Activated CD4-positive, alpha-beta memory T cell treated with anti-CD3 and anti-CD28 coated beads, Interleukin-2, amount 10 ng/mL, durations not matched to agents 7 days and 5 days (primary cell): ENCODE measurements around the gene PCMT1. TPM values are rescaled to one million over a fixed set of nuclear protein-coding genes. Genes with fewer than 3 reads are reported as not detected.

Source experiments
- total RNA-seq, 2 experiments: library from RNA; stranded (reverse); gene quantifications; one replicate each; pipeline ENCODE4 v1.2.3, GENCODE V29; 2021

PCMT1 gene
- total RNA-seq, 2 experiments from 2014 or later: 98.0 to 102 TPM

Other genes with a start within 250 kb of the PCMT1 start
- 10 to 100 TPM; 17.0 to 18.3 TPM for gene PPIL4, start 203.7 kb upstream of the PCMT1 start, total RNA-seq
- gene GINM1, start 183.4 kb upstream of the PCMT1 start, total RNA-seq: 10 to 100 TPM; 18.1 to 18.4 TPM
- 10 to 100 TPM; 22.6 to 23.0 TPM for gene KATNA1, start 101.0 kb upstream of the PCMT1 start, total RNA-seq
- gene LATS1, start 31.6 kb upstream of the PCMT1 start, total RNA-seq: 10 to 100 TPM; 30.8 to 31.0 TPM
- 10 to 100 TPM; 49.3 to 55.0 TPM for gene NUP43, start 3.2 kb upstream of the PCMT1 start, total RNA-seq
- 1 to 10 TPM; 6.0 to 7.2 TPM for gene LRP11, start 114.6 kb downstream of the PCMT1 start, total RNA-seq
- not detected for gene RAET1E, start 148.4 kb downstream of the PCMT1 start, total RNA-seq
- not detected for gene RAET1G, start 173.4 kb downstream of the PCMT1 start, total RNA-seq
- 1 to 10 TPM; 1.5 to 1.8 TPM for gene ULBP2, start 192.3 kb downstream of the PCMT1 start, total RNA-seq
- 1 to 10 TPM; 2.1 to 2.3 TPM for gene ULBP1, start 214.2 kb downstream of the PCMT1 start, total RNA-seq